SU-DHL-6 (cell line): ENCODE results near the gene MYRF.

Experiments used
- H2AFZ ChIP-seq: fragments of 200-600 bp; sonication (generic); 2 replicates; pipeline ENCODE4 v1.6.1; 2014; ENCODE audit warnings: low read depth, mild to moderate bottlenecking, moderate library complexity, mixed read lengths, antibody characterized with exemption, low read length; ENCODE audit not compliant: severe bottlenecking
- H3F3A ChIP-seq: fragments of 200-600 bp; shearing (Covaris generic); 2 replicates; pipeline ENCODE4 v1.6.0; 2016; ENCODE audit warnings: antibody characterized with exemption, mild to moderate bottlenecking; ENCODE audit not compliant: insufficient read depth
- H3K27ac ChIP-seq: fragments of 200-600 bp; sonication (generic); 2 replicates; pipeline ENCODE4 v1.5.1; 2016; ENCODE audit warnings: low read depth, mild to moderate bottlenecking, low read length, moderate library complexity, mixed read lengths
- H3K27me3 ChIP-seq: fragments of 200-600 bp; sonication (generic), shearing (Covaris generic); 2 replicates; pipeline ENCODE4 v1.6.0; 2014; ENCODE audit warnings: mild to moderate bottlenecking, low read length
- H3K36me3 ChIP-seq: fragments of 200-600 bp; sonication (generic); 2 replicates; pipeline ENCODE4 v1.6.1; 2014; ENCODE audit warnings: mild to moderate bottlenecking, low read length, mixed read lengths
- H3K4me2 ChIP-seq: fragments of 300-600, 200-600 bp; shearing (Covaris generic), sonication (generic); 2 replicates; pipeline ENCODE4 v1.6.0; 2014; ENCODE audit warnings: low read length, low read depth, mild to moderate bottlenecking; ENCODE audit not compliant: poor library complexity, severe bottlenecking
- H3K4me3 ChIP-seq: fragments of 200-600 bp; sonication (generic); 2 replicates; pipeline ENCODE4 v1.5.1; 2014; ENCODE audit warnings: antibody characterized with exemption, low read length, mild to moderate bottlenecking, mixed read lengths; ENCODE audit not compliant: insufficient read depth, poor library complexity, severe bottlenecking
- H3K79me2 ChIP-seq: fragments of 200-600 bp; sonication (generic); 2 replicates; pipeline ENCODE4 v1.6.1; 2014; ENCODE audit warnings: mild to moderate bottlenecking, low read length, moderate library complexity; ENCODE audit not compliant: insufficient read depth
- H3K9ac ChIP-seq: fragments of 200-600 bp; sonication (generic); 2 replicates; pipeline ENCODE4 v1.7.0; 2014; ENCODE audit warnings: mild to moderate bottlenecking, low read length
- H3K9me2 ChIP-seq: fragments of 200-600 bp; sonication (generic); replicated peaks from 2 replicates; pipeline ENCODE4 v1.6.1; 2014; ENCODE audit warnings: low read length; ENCODE audit not compliant: insufficient read depth
- H3K9me3 ChIP-seq: fragments of 200-600 bp; sonication (generic); 2 replicates; pipeline ENCODE4 v1.6.1; 2014; ENCODE audit warnings: low read length, mixed read lengths; ENCODE audit not compliant: insufficient read depth
- H4K20me1 ChIP-seq: fragments of 200-600 bp; sonication (generic); 2 replicates; pipeline ENCODE4 v1.6.1; 2014; ENCODE audit warnings: low read depth, mild to moderate bottlenecking, antibody characterized with exemption, low read length, moderate library complexity, mixed read lengths
- EZH2phosphoT487 ChIP-seq: fragments of 200-600 bp; sonication (generic), shearing (Covaris generic); conservative IDR thresholded peaks from 2 replicates; pipeline ENCODE4 v1.6.1; 2018; ENCODE audit warnings: mild to moderate bottlenecking, antibody characterized with exemption, low read length, moderate library complexity, mixed read lengths
- TF ChIP-seq, protein P1 (sequence below): fragments of 200-600 bp; sonication (generic); IDR thresholded peaks from one replicate; pipeline ENCODE4 v1.5.1; 2017; ENCODE audit warnings: antibody characterized with exemption, mild to moderate bottlenecking, low read length, moderate library complexity; ENCODE audit not compliant: insufficient read depth, poor library complexity, severe bottlenecking

MYRF gene

DNA sequence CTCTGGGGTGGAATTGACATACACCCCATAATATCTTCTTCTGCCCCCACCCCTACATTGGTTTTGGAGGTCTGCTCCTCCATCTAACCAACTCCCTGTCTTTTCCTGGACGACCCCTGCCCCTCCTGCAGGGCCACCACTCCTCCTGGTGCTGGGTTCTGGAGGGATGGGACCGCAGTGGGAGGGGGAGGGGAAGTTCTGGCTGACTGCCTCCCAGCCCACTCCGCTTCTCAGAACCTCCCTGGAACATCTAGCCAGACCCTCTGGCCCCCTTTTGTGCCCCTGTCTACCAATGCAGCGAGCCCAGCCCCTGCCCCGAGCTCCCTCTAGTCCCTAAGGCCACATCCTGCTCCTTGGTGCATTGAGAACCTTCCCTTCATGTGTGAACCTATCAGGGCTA is 1.2 kb downstream of the MYRF start:
- Histone ChIP-seq H4K20me1 (no peaks in the 10 kb centered on the region), H3K4me3 (no peak overlapping the region), H3K27me3 (no peaks in the 10 kb centered on the region), H3K9ac (no peak overlapping the region), H3K9me2 (no peaks in the 10 kb centered on the region), H3K9me3 (no peaks in the 10 kb centered on the region), H3K4me2 (no peak overlapping the region), H3F3A (no peaks in the 10 kb centered on the region), H3K79me2 (no peaks in the 10 kb centered on the region), H3K36me3 (no peaks in the 10 kb centered on the region), H3K27ac (no peak overlapping the region), H2AFZ (no peak overlapping the region)
- TF ChIP-seq EZH2phosphoT487: no peak
- TF ChIP-seq, protein P1, sequence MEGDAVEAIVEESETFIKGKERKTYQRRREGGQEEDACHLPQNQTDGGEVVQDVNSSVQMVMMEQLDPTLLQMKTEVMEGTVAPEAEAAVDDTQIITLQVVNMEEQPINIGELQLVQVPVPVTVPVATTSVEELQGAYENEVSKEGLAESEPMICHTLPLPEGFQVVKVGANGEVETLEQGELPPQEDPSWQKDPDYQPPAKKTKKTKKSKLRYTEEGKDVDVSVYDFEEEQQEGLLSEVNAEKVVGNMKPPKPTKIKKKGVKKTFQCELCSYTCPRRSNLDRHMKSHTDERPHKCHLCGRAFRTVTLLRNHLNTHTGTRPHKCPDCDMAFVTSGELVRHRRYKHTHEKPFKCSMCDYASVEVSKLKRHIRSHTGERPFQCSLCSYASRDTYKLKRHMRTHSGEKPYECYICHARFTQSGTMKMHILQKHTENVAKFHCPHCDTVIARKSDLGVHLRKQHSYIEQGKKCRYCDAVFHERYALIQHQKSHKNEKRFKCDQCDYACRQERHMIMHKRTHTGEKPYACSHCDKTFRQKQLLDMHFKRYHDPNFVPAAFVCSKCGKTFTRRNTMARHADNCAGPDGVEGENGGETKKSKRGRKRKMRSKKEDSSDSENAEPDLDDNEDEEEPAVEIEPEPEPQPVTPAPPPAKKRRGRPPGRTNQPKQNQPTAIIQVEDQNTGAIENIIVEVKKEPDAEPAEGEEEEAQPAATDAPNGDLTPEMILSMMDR: no peak

DNA sequence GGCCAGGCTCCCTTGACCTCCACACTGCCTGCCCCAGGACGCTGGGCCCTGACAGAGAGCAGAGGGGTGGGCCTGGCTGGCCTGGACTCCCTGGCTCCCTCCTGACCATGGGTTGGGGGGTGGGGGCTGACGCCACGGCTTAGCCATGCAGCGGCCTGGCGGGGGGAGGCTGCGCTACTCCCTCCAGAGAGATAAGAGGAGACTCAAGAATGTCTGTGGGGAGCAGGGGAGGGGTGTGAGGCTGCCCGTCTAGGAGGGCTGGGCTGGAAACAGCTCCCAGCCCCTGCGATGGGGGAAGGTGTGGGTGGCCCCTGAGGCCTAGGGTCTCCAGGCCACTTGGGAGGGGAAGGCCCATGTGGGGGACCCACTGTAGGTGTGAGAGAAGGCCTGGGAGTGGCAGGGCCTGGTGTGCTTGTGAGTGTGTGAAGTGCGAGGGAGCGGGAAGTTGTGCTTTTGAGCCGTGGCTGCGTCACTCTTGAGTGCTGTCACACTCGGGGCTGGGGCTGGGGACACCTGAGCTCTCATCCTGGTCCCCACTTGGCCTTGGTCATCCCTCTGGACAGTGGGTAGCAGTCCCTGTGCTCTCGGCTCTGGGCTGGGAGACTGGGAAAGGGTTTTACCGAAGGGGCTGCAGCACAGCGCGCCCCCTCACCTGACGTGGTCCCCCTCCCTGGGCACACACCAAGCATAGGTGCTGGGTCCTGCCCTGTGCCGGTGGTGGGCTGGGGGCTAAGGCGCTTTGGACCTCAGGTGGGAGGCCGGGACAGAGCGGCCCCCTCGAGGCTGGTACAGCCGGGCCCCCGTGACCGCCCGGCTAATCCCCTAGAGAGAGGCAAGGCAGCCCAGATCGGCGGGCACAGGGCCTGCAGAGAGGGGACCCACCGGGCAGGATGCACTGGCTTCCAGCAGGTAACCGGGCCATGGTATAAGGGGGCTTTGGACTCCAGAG is 2.4 kb downstream of the MYRF start:
- no peaks in the 10 kb centered on the region for H3K36me3 ChIP-seq
- H4K20me1 ChIP-seq: no peaks in the 10 kb centered on the region
- no peak overlapping the region for H3K9ac ChIP-seq
- H3K27ac ChIP-seq: no peak overlapping the region
- H3K4me2 ChIP-seq: no peak overlapping the region
- H2AFZ ChIP-seq: no peak overlapping the region
- H3K9me3 ChIP-seq: no peaks in the 10 kb centered on the region
- no peak overlapping the region for H3K4me3 ChIP-seq
- no peaks in the 10 kb centered on the region for H3K27me3 ChIP-seq
- H3K79me2 ChIP-seq: no peaks in the 10 kb centered on the region
- H3F3A ChIP-seq: no peaks in the 10 kb centered on the region
- TF ChIP-seq, protein P1: no peak
- H3K9me2 ChIP-seq: no peaks in the 10 kb centered on the region

- Histone ChIP-seq H3K4me2 (no peak overlapping the region), H3K9me2 (no peaks in the 10 kb centered on the region), H4K20me1 (no peaks in the 10 kb centered on the region), H3K79me2 (no peaks in the 10 kb centered on the region), H3K27me3 (no peaks in the 10 kb centered on the region), H3K36me3 (no peaks in the 10 kb centered on the region), H3F3A (no peaks in the 10 kb centered on the region), H3K4me3 (no peak overlapping the region), H3K9me3 (no peaks in the 10 kb centered on the region), H2AFZ (no peak overlapping the region), H3K27ac (no peak overlapping the region), H3K9ac (no peak overlapping the region)
- TF ChIP-seq EZH2phosphoT487: no peak
- TF ChIP-seq, protein P1: no peak
Observed at GRCh38 chr11:61756147-61756451, 3.7 kb downstream of the MYRF start.
